Measurements from ENCODE around the gene RPL27A. TPM values are rescaled to one million over a fixed set of nuclear protein-coding genes. Genes with fewer than 3 reads are reported as not detected.

Gene RPL27A
- total RNA-seq, 1 donor from 2014 or later: 1,281 TPM

DNA sequence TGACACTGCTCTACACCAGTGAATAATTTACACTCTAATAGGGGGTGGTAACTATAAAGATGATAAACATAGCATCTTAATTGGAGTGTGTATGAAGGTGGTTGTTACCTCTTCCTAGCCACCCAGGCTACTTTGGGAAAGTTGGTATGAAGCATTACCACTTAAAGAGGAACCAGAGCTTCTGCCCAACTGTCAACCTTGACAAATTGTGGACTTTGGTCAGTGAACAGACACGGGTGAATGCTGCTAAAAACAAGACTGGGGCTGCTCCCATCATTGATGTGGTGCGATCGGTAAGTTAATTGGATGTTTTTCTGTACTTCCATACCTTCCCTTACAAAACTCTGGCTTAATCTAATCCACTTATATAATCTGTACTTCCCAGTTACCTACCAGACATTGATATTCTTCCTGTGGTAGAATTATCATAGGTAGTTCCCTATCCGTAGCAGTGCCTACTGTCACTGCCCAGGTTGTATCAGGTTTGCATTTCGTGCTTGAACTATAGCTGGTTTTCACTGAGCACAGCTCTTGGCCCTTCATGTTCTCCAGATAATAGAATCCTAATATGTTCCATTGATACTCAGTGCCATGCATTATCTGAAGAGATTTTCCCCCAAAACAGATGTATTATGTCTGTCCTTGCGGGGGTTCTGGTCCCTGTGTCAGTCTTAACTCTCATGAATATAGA, 2.2 kb downstream of the RPL27A start:
- no peak for DNase-seq (ENCODE audit: low read depth)
- H3K36me3 ChIP-seq (ENCODE audit: control insufficient read depth, insufficient read depth, low read length): no peaks in the 10 kb centered on the region
- TF ChIP-seq, protein P1, sequence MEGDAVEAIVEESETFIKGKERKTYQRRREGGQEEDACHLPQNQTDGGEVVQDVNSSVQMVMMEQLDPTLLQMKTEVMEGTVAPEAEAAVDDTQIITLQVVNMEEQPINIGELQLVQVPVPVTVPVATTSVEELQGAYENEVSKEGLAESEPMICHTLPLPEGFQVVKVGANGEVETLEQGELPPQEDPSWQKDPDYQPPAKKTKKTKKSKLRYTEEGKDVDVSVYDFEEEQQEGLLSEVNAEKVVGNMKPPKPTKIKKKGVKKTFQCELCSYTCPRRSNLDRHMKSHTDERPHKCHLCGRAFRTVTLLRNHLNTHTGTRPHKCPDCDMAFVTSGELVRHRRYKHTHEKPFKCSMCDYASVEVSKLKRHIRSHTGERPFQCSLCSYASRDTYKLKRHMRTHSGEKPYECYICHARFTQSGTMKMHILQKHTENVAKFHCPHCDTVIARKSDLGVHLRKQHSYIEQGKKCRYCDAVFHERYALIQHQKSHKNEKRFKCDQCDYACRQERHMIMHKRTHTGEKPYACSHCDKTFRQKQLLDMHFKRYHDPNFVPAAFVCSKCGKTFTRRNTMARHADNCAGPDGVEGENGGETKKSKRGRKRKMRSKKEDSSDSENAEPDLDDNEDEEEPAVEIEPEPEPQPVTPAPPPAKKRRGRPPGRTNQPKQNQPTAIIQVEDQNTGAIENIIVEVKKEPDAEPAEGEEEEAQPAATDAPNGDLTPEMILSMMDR (IDR thresholded peaks at IDR 0.05; ENCODE audit: insufficient read depth, low read length, poor library complexity, severe bottlenecking): no peak
- no peaks in the 10 kb centered on the region for H3K27me3 ChIP-seq (ENCODE audit: control insufficient read depth, insufficient read depth, low read length)
- H3K4me3 ChIP-seq (ENCODE audit: low read depth, low read length): no peak overlapping the region

DNA sequence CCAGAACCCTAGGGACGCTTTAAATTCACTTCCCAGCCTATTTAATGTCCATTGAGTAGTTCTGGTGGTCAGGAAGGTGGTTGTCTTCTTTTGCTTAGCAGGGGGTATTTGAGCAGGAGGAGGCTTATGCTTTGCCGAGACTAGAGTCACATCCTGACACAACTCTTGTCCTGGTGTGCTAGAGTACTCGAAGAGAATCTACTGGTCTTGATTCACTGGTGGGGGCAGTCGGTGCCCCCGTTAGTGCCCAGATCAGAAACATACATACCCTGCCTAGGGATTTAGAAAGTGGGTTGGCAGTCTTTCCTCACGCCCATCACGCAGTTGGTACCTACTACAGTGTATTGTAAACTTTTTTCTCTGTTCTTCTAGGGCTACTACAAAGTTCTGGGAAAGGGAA, 2.7 kb downstream of the RPL27A start:
- TF ChIP-seq, protein P1 (IDR thresholded peaks at IDR 0.05; ENCODE audit: insufficient read depth, low read length, poor library complexity, severe bottlenecking): no peak
- H3K4me3 ChIP-seq (ENCODE audit: low read depth, low read length): no peak overlapping the region
- no peaks in the 10 kb centered on the region for H3K27me3 ChIP-seq (ENCODE audit: control insufficient read depth, insufficient read depth, low read length)
- no peak for DNase-seq (ENCODE audit: low read depth)
- H3K36me3 ChIP-seq (ENCODE audit: control insufficient read depth, insufficient read depth, low read length): no peaks in the 10 kb centered on the region

DNA sequence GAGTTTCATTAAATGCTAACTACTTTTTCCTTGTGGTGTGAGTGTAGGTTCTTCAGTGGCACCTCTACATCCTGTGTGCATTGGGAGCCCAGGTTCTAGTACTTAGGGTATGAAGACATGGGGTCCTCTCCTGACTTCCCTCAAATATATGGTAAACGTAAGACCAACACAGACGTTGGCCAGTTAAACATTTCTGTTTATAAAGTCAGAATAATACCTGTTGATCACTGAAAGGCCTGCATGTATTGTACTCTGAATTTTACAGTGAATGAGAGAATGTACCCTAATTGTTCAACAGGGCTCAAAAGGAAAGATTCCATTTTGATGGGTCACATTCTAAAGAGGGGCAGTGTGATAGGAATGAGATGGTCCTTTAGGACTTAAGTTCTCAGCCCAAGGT, 3.2 kb downstream of the RPL27A start:
- Histone ChIP-seq H3K36me3 (ENCODE audit: control insufficient read depth, insufficient read depth, low read length) (no peaks in the 10 kb centered on the region), H3K4me3 (ENCODE audit: low read depth, low read length) (no peak overlapping the region), H3K27me3 (ENCODE audit: control insufficient read depth, insufficient read depth, low read length) (no peaks in the 10 kb centered on the region)
- no peak for DNase-seq (ENCODE audit: low read depth)
- TF ChIP-seq, protein P1 (IDR thresholded peaks at IDR 0.05; ENCODE audit: insufficient read depth, low read length, poor library complexity, severe bottlenecking): no peak

DNA sequence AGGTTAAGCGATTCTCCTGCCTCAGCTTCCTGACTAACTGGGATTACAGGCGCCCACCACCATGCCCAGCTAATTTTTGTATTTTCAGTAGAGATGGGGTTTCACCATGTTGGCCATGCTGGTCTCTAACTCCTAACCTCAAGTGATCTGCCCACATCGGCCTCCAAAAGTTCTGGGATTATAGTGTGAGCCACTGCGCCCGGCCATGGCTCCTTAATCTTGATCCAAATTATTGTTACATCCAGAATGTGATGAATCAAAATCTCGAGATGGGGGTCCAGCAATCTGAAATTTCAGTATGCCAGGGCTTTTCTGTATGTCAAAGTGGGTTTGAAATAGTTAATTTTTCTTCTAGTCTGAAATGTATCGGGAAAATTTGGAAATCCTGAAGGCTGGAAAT, 3.7 kb downstream of the RPL27A start:
- Histone ChIP-seq H3K4me3 (ENCODE audit: low read depth, low read length) (no peak overlapping the region), H3K36me3 (ENCODE audit: control insufficient read depth, insufficient read depth, low read length) (peaks cover under 1% of the 10 kb centered on the region), H3K27me3 (ENCODE audit: control insufficient read depth, insufficient read depth, low read length) (no peaks in the 10 kb centered on the region)
- no peak for DNase-seq (ENCODE audit: low read depth)
- TF ChIP-seq, protein P1 (IDR thresholded peaks at IDR 0.05; ENCODE audit: insufficient read depth, low read length, poor library complexity, severe bottlenecking): no peak

DNA sequence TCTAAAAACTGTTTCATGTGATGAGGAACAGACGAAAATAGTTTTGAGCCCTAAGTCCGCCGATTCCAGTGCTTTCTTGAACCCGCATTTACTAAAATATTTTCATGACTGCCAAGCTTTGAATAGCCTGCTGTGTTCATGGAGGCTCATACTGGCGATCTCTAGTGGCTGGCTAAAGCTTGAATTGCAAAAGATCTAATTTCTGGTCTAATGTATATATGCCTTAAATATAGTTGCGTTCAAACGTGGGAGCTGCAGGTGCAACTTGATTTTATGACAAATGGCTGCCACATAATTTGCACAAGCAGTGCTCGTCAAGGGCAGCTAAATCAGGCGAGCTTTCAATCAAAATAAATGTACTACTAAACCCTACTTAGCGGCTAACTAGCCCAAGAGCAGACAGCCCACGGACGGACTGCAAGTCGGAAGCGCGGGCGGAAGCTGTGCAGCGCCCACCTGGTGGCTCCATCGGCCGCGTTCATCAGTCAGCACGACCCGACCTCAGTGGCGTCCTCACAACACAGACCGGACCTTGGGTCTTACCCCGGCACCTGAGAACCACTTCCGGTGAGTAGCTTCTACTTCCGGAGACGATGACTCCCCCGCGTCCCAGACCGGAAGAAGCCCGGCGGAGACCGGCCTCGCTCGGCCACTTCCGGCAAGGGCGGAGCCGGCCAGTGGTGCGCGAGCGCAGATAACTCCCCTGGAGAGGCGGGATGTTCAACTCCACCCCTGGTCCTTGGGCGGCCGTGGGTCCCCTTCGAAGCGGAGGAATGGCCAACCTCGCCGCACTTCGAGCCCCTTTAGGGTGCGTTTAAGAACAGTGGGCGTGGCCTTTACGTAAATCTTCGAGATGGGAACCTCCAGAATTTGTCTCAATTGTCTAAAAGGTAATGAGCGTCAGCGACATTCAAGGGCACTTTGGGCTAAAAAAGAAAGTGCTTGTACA, 6.1 kb downstream of the RPL27A start:
- H3K36me3 ChIP-seq (ENCODE audit: control insufficient read depth, insufficient read depth, low read length): peaks cover 2% of the 10 kb centered on the region
- H3K27me3 ChIP-seq (ENCODE audit: control insufficient read depth, insufficient read depth, low read length): no peaks in the 10 kb centered on the region
- H3K4me3 ChIP-seq (ENCODE audit: low read depth, low read length): peak overlapping the region; percentile 42
- DNase-seq (ENCODE audit: low read depth): peak; percentile 81
- TF ChIP-seq, protein P1 (IDR thresholded peaks at IDR 0.05; ENCODE audit: insufficient read depth, low read length, poor library complexity, severe bottlenecking): no peak

Data from kidney epithelial cell (primary cell).